HL-60 (cell line): ENCODE data around the gene ZNF423.

Experiments used
- CTCF ChIP-seq: IDR thresholded peaks from one replicate; pipeline ENCODE4 v1.5.1; 2011; ENCODE audit warnings: low read length, control low read depth, inconsistent platforms; ENCODE audit not compliant: insufficient read depth
- POLR2AphosphoS5 ChIP-seq: IDR thresholded peaks from 2 replicates; pipeline ENCODE4 v1.6.1; 2012; ENCODE audit warnings: low read depth
- SPI1 ChIP-seq: IDR thresholded peaks from 2 replicates; pipeline ENCODE4 v1.6.1; 2012; ENCODE audit warnings: low read depth, mild to moderate bottlenecking, borderline replicate concordance

DNA sequence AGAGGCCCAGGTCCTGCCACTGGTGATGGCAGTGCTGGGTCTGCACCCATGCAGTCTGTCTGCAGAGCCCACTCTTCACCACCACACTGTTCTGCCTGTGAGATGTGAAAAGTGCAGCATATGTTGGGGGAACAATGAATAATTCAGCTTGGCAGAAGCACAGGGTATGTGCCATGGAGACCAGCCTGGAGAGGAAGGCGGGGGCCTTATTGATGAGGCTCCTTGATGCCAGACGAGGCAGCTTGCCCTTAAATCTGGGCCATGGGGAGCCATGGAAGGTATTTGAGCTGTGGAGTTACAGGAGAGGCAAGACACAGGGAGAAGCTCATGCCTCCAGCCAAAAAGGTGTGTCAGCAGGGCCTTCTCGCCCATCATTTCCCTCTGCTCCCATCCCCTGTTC is 357.6 kb downstream of the ZNF423 start:
- TF ChIP-seq SPI1, result no peak
- TF ChIP-seq CTCF, result no peak
- no peak for TF ChIP-seq POLR2AphosphoS5
